H9 (cell line): Measurements from ENCODE around the gene IFIT1B. TPM values are rescaled to one million over a fixed set of nuclear protein-coding genes. Genes with fewer than 3 reads are reported as not detected.

Experiments used
- DNase-seq: peaks from one replicate; pipeline ENCODE4 v3.0.0-alpha.2; 2017
- H2AFZ ChIP-seq: one replicate; pipeline ENCODE4 v1.6.1; 2013; ENCODE audit warnings: mild to moderate bottlenecking, low read length, control low read depth, moderate library complexity
- H2AK5ac ChIP-seq: 2 replicates; pipeline ENCODE4 v1.6.1; 2013; ENCODE audit warnings: low read length, control low read depth, mixed read lengths; ENCODE audit not compliant: insufficient read length
- H2BK120ac ChIP-seq: one replicate; pipeline ENCODE4 v1.6.1; 2013; ENCODE audit warnings: low read depth, mild to moderate bottlenecking, low read length, control low read depth, inconsistent platforms; ENCODE audit not compliant: poor library complexity, severe bottlenecking
- H2BK12ac ChIP-seq: 2 replicates; pipeline ENCODE4 v1.6.1; 2013; ENCODE audit warnings: low read length, control low read depth, mixed read lengths, low read depth; ENCODE audit not compliant: insufficient read length
- H2BK15ac ChIP-seq: 2 replicates; pipeline ENCODE4 v1.6.1; 2013; ENCODE audit warnings: low read depth, low read length, control low read depth
- H2BK20ac ChIP-seq: one replicate; pipeline ENCODE4 v1.6.1; 2013; ENCODE audit warnings: low read depth, mild to moderate bottlenecking, low read length, control low read depth, inconsistent platforms; ENCODE audit not compliant: poor library complexity, severe bottlenecking
- H2BK5ac ChIP-seq: 2 replicates; pipeline ENCODE4 v1.6.1; 2013; ENCODE audit warnings: low read length, control low read depth, mixed read lengths; ENCODE audit not compliant: insufficient read length
- H3K14ac ChIP-seq: 2 replicates; pipeline ENCODE4 v1.6.1; 2013; ENCODE audit warnings: low read length, control low read depth; ENCODE audit not compliant: insufficient read depth
- H3K18ac ChIP-seq: 2 replicates; pipeline ENCODE4 v1.6.1; 2013; ENCODE audit warnings: low read depth, mild to moderate bottlenecking, mixed read lengths, low read length, control low read depth; ENCODE audit not compliant: insufficient read length
- H3K23ac ChIP-seq: 2 replicates; pipeline ENCODE4 v1.6.1; 2013; ENCODE audit warnings: low read length, control low read depth, mixed read lengths, low read depth; ENCODE audit not compliant: insufficient read length
- H3K23me2 ChIP-seq: 2 replicates; pipeline ENCODE4 v1.6.1; 2013; ENCODE audit warnings: low read depth, mild to moderate bottlenecking, mixed read lengths, low read length, control low read depth; ENCODE audit not compliant: insufficient read length, poor library complexity, severe bottlenecking
- H3K27ac ChIP-seq: 2 replicates; pipeline ENCODE4 v1.5.1; 2013; ENCODE audit warnings: low read length, control low read depth, mixed read lengths, low read depth; ENCODE audit not compliant: insufficient read length
- H3K27me3 ChIP-seq: 2 replicates; pipeline ENCODE4 v1.6.1; 2013; ENCODE audit warnings: low read length, control low read depth, inconsistent platforms; ENCODE audit not compliant: insufficient read depth
- H3K4ac ChIP-seq: 2 replicates; pipeline ENCODE4 v1.6.1; 2013; ENCODE audit warnings: low read depth, mild to moderate bottlenecking, control low read depth, inconsistent platforms, low read length, moderate library complexity
- H3K4me1 ChIP-seq: 2 replicates; pipeline ENCODE4 v1.6.1; 2013; ENCODE audit warnings: low read length, control low read depth, inconsistent platforms; ENCODE audit not compliant: insufficient read depth
- H3K4me2 ChIP-seq: 2 replicates; pipeline ENCODE4 v1.6.1; 2013; ENCODE audit warnings: low read length, control low read depth, mixed read lengths; ENCODE audit not compliant: insufficient read length, insufficient read depth
- H3K56ac ChIP-seq: 2 replicates; pipeline ENCODE4 v1.6.1; 2013; ENCODE audit warnings: low read depth, mild to moderate bottlenecking, mixed read lengths, low read length, control low read depth; ENCODE audit not compliant: insufficient read length
- H3K79me1 ChIP-seq: 2 replicates; pipeline ENCODE4 v1.6.1; 2013; ENCODE audit warnings: low read depth, mild to moderate bottlenecking, moderate library complexity, low read length, control low read depth, inconsistent platforms; ENCODE audit not compliant: insufficient read depth, poor library complexity, severe bottlenecking
- H3K79me2 ChIP-seq: 2 replicates; pipeline ENCODE4 v1.6.1; 2013; ENCODE audit warnings: low read length, control low read depth, inconsistent platforms; ENCODE audit not compliant: insufficient read depth
- H3K9ac ChIP-seq: 2 replicates; pipeline ENCODE4 v1.6.1; 2013; ENCODE audit warnings: low read length, control low read depth, mixed read lengths; ENCODE audit not compliant: insufficient read length; ENCODE audit errors: extremely low read depth
- H3K9me3 ChIP-seq: one replicate; pipeline ENCODE4 v1.6.1; 2013; ENCODE audit warnings: low read depth, low read length, inconsistent platforms; ENCODE audit not compliant: control insufficient read depth
- H3T11ph ChIP-seq: one replicate; pipeline ENCODE4 v1.6.1; 2013; ENCODE audit warnings: mild to moderate bottlenecking, low read length, control low read depth, inconsistent platforms
- H4K20me1 ChIP-seq: one replicate; pipeline ENCODE4 v1.6.1; 2013; ENCODE audit not compliant: control insufficient read depth, insufficient read length, insufficient read depth
- H4K5ac ChIP-seq: 2 replicates; pipeline ENCODE4 v1.6.1; 2013; ENCODE audit warnings: low read depth, mild to moderate bottlenecking, mixed read lengths, low read length, control low read depth; ENCODE audit not compliant: insufficient read length
- H4K8ac ChIP-seq: replicated peaks from 2 replicates; pipeline ENCODE4 v1.6.1; 2013; ENCODE audit warnings: low read length, control low read depth, mixed read lengths, low read depth; ENCODE audit not compliant: insufficient read length
- H4K91ac ChIP-seq: 2 replicates; pipeline ENCODE4 v1.6.1; 2013; ENCODE audit warnings: low read depth, mild to moderate bottlenecking, moderate library complexity, mixed read lengths, low read length, control low read depth; ENCODE audit not compliant: insufficient read length
- H3K27ac Mint-ChIP-seq, 3 experiments: 2 replicates in 2 of 3; 3 replicates in 1 of 3; pipeline ENCODE4 v1.8.0; 2020 to 2021; ENCODE audit warnings: mixed read lengths in 3 of 3, mild to moderate bottlenecking in 1 of 3, moderate library complexity in 1 of 3
- H3K27me3 Mint-ChIP-seq: 2 replicates; pipeline ENCODE4 v1.8.0; 2021; ENCODE audit warnings: low read depth, mild to moderate bottlenecking, moderate library complexity, mixed read lengths
- H3K36me3 Mint-ChIP-seq, 3 experiments: 2 replicates in 2 of 3; 3 replicates in 1 of 3; pipeline ENCODE4 v1.8.0; 2020 to 2021; ENCODE audit warnings: low read depth in 3 of 3, mixed read lengths in 3 of 3; ENCODE audit not compliant: insufficient read depth in 1 of 3
- H3K4me1 Mint-ChIP-seq, 2 experiments: 2 replicates each; pipeline ENCODE4 v1.8.0; 2020; ENCODE audit warnings: mixed read lengths in 2 of 2
- H3K4me3 Mint-ChIP-seq, 2 experiments: 2 replicates in 1 of 2; 3 replicates in 1 of 2; pipeline ENCODE4 v1.8.0; 2020 to 2021; ENCODE audit warnings: mild to moderate bottlenecking in 2 of 2, mixed read lengths in 2 of 2, moderate library complexity in 1 of 2
- H3K9me3 Mint-ChIP-seq, 2 experiments: 2 replicates in 1 of 2; 3 replicates in 1 of 2; pipeline ENCODE4 v1.8.0; 2020; ENCODE audit warnings: mild to moderate bottlenecking in 2 of 2, mixed read lengths in 2 of 2, moderate library complexity in 1 of 2
- CTCF ChIP-seq: fragments of 200-600 bp; sonication (generic); conservative IDR thresholded peaks from 3 replicates; pipeline ENCODE4 v1.8.0; 2021; ENCODE audit warnings: antibody characterized with exemption, mild to moderate bottlenecking
- WGBS: extraction: QIAGEN DNeasy Blood & Tissue Kit; methylation state at CpG from one replicate; pipeline ENCODE4 v1.1.7; 2013; ENCODE audit warnings: missing lambda C conversion rate, low lambda C conversion rate, mixed read lengths; ENCODE audit not compliant: insufficient read length; ENCODE audit errors: extremely low coverage; 5-methylcytosine and 5-hydroxymethylcytosine counted together
- total RNA-seq: library from RNA; stranded (reverse); gene quantifications from 2 replicates; pipeline ENCODE4 v1.2.1, GENCODE V29; 2021

IFIT1B gene
- total RNA-seq, 1 experiment from 2014 or later: not detected

DNA sequence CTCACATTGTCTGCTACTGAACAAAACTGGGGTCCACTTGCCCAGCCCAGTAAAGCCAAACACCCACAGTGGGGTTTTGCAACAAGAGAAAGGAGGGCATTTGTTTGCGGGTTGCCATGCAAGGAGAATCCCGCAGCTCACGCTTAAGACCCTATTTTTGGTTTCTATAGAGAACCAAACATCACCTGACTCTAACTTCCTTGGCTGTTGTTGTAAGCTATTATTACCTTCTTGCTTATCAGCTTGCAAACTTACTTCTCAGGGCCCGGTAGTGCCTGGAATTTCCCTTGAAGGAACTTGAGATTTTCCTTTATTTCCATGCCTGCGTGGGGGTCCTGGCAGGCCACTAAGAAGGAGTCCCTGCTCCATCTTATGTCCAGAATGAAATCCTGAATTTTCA, 29.4 kb upstream of the IFIT1B start:
- no peak overlapping the region for H3K4ac ChIP-seq
- no peak overlapping the region for H3K56ac ChIP-seq
- no CpG with 5 or more reads among the region's 5 CpGs for WGBS
- peaks cover 67 to 68% of the 10 kb centered on the region in 2 experiments for H3K4me1 Mint-ChIP-seq
- H3K18ac ChIP-seq: no peak overlapping the region
- peak overlapping the region in 2 of 3 experiments; percentile 41 to 82; a peak in 3 of 7 replicates for H3K27ac Mint-ChIP-seq
- no peak overlapping the region for H3K14ac ChIP-seq
- H3K9me3 ChIP-seq: no peaks in the 10 kb centered on the region
- no peak overlapping the region for H4K91ac ChIP-seq
- H3K36me3 Mint-ChIP-seq: peaks cover 0 to 4% (median 2%) of the 10 kb centered on the region in 3 experiments; a peak in 2 of 7 replicates
- H4K20me1 ChIP-seq: no peaks in the 10 kb centered on the region
- H3K79me1 ChIP-seq: no peaks in the 10 kb centered on the region
- H2AFZ ChIP-seq: peak overlapping the region; percentile 35
- no peak overlapping the region for H4K8ac ChIP-seq
- TF ChIP-seq CTCF: no peak
- no peak overlapping the region for H2BK12ac ChIP-seq
- no peak overlapping the region for H2BK20ac ChIP-seq
- no peaks in the 10 kb centered on the region for H3K27me3 Mint-ChIP-seq
- no peak overlapping the region for H2BK15ac ChIP-seq
- no peaks in the 10 kb centered on the region for H3K79me2 ChIP-seq
- H4K5ac ChIP-seq: no peak overlapping the region
- H3K27ac ChIP-seq: no peak overlapping the region
- no peak for DNase-seq
- peaks cover 22% of the 10 kb centered on the region for H3K4me1 ChIP-seq
- H3K4me2 ChIP-seq: no peak overlapping the region
- H3K9me3 Mint-ChIP-seq: peaks cover 0 to 3% of the 10 kb centered on the region in 2 experiments; a peak in 1 of 5 replicates
- no peak overlapping the region for H2AK5ac ChIP-seq
- no peak overlapping the region for H3K23ac ChIP-seq
- no peak overlapping the region for H3K9ac ChIP-seq
- H3K4me3 Mint-ChIP-seq: no peak overlapping the region
- no peaks in the 10 kb centered on the region for H3K23me2 ChIP-seq
- H3K27me3 ChIP-seq: no peaks in the 10 kb centered on the region
- no peak overlapping the region for H2BK120ac ChIP-seq
- H2BK5ac ChIP-seq: no peak overlapping the region
- H3T11ph ChIP-seq: no peak overlapping the region
